Motor neuron (in vitro differentiated cells): ENCODE data around the gene TBX4. TPM values are rescaled to one million over a fixed set of nuclear protein-coding genes. Genes with fewer than 3 reads are reported as not detected.

ENCODE experiments used
- ATAC-seq, 8 experiments: fragments of 200-7000 bp; cut with Tn5 transposase; replicated peaks in 6 of 8; 2 replicates each; pipeline ENCODE4 v1.8.0; 2021; ENCODE audit warnings: mild to moderate bottlenecking in 8 of 8, moderate library complexity in 8 of 8
- H3K27ac ChIP-seq, 2 donors: fragments of 250-450 bp; sonication (Bioruptor Pico); 2 replicates each; pipeline ENCODE4 v1.9.0; 2021; ENCODE audit warnings: antibody characterized with exemption in 2 of 2, mild to moderate bottlenecking in 2 of 2, moderate library complexity in 1 of 2
- H3K4me1 ChIP-seq, 2 donors: fragments of 250-450 bp; sonication (Bioruptor Pico); replicated peaks in 1 of 2; 2 replicates each; pipeline ENCODE4 v1.6.1; 2021; ENCODE audit warnings: antibody characterized with exemption in 2 of 2, mild to moderate bottlenecking in 2 of 2, moderate library complexity in 1 of 2
- H3K4me3 ChIP-seq, 5 donors: fragments of 250-450 bp; sonication (Bioruptor Pico); 2 replicates each; pipeline ENCODE4 v1.9.0; 2021; ENCODE audit warnings: antibody characterized with exemption in 5 of 5, mild to moderate bottlenecking in 5 of 5, moderate library complexity in 4 of 5
- WGBS, 10 experiments: fragments of 450-650 bp; shearing (Covaris generic); methylation state at CpG; one replicate each; pipeline ENCODE4 v1.0.0; 2022; 5-methylcytosine and 5-hydroxymethylcytosine counted together
- in situ Hi-C, 9 experiments: fragments of 400-800 bp; cut with MboI; loops; one replicate each; pipeline ENCODE4 v1.15.0; 2021; ENCODE audit warnings: low sequenced_read_pairs in 9 of 9, low pct_unique_long_range_greater_than_20kb in 2 of 9; ENCODE audit not compliant: unreplicated experiment in 9 of 9
- total RNA-seq, 8 experiments: library from RNA; unstranded; fragments of 300-600 nt; gene quantifications; 2 replicates each; pipeline versions ENCODE4 v1.2.3 to v1.2.4, GENCODE V29; 2022

The TBX4 gene
- total RNA-seq, 8 experiments from 2014 or later, result 0.08 to 0.70 (median 0.20) TPM; not detected in 4

DNA sequence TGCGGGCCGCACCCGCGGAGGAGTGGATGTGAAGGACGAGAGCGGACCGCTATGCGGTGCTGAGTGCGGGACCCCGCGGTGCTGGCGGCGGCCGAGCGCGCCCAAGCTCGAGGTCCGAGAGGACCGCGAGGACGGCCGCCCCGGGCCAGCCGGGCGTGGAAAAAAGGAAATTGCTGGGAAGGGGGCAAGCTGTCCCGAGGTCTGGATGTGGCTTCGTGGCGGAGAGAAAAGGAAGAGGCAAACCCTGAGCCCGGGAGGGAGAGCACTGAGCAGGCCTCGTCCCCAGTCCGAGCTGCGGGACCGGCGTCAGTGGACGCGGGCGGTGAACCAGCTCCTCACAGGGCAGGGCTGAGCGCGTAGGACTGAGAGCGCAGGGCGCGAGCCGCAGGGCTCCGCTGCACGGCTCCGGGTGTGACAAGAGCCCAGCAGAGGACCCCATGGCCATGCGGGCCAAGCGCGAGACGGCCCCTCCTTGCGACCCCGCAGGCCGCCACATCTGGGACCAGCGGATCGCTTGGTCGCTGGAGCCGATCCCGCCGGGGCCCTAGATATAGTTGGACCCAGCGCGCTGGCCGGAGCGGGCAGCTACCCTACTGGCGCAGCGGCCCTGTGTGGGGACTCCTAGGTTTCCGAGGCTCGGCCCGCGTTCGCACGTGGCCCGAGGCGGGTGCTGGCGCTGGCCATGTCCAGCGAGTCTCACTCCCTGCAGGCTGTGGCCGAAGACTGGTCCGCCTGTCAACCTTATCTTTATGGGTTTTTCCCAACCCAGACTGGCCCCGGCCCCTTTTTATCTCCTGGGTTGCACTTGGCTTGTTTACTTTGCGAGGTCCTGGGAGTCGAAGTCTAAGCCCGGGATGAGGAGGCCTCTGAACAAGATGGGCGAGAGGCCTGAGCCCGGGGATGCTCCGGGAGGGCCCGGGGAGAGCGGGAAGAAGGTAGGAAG, 2.4 kb downstream of the TBX4 start:
- in situ Hi-C loops, result no loop called here
- WGBS, 10 experiments, result 3 to 58% (median 10%) methylated on average over 1 to 40 of the region's 86 CpGs; no CpG with 5 or more reads in 3 of the 10 experiments
- ATAC-seq, result peak in 5 of 8 experiments; percentile 61 to 69 (median 64)

DNA sequence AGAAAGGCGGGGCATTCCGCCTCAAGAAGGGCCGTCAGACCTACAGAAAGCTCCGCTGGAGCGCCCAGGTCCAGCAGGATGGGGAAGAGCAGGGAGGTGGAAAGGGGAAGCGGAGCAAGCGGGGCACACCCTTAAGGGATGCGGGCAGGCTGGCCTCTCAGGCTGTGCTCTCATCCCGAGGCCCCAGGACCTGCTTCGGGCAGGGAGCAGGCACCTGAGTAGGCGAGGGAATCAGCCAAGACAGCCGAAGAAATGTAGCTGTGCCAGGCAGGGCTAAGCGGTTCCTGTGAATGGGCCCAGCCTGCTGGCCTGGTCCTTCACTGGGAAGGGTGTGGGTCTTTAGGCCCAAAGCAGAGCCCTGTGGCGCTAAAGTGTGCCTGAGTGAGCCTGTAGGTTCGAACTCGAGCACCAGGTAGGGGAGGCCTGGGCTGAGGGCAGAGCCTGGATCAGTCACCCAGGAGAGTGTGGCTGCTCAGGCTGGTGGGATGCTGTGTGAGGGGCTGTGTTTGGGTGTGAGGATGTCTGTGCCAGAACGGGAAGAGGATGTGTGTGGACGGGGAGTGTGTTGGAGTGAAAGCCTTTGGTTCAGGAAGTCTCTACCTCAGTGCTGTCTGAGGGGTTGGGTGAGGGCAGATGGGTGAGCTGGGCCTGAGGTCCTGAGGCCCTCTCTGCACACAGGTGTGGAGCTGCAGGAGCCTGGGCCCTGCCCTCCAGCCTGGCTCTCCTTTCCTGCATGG, 3.3 kb downstream of the TBX4 start:
- H3K4me3 ChIP-seq, result no peak overlapping the region
- peaks cover 9 to 12% of the 10 kb centered on the region in 2 donors for H3K4me1 ChIP-seq
- ATAC-seq, result no peak
- H3K27ac ChIP-seq, result no peak overlapping the region
- 49 to 55% (median 51%) methylated on average over 2 to 11 of the region's 18 CpGs; no CpG with 5 or more reads in 6 of the 10 experiments for WGBS, 10 experiments
- in situ Hi-C loops, result no loop called here

More for the DNA sequence above, 2.4 kb downstream of the TBX4 start:
- Histone ChIP-seq H3K4me1 (peaks cover 9 to 12% of the 10 kb centered on the region in 2 donors), H3K27ac (no peak overlapping the region), H3K4me3 (no peak overlapping the region)

DNA sequence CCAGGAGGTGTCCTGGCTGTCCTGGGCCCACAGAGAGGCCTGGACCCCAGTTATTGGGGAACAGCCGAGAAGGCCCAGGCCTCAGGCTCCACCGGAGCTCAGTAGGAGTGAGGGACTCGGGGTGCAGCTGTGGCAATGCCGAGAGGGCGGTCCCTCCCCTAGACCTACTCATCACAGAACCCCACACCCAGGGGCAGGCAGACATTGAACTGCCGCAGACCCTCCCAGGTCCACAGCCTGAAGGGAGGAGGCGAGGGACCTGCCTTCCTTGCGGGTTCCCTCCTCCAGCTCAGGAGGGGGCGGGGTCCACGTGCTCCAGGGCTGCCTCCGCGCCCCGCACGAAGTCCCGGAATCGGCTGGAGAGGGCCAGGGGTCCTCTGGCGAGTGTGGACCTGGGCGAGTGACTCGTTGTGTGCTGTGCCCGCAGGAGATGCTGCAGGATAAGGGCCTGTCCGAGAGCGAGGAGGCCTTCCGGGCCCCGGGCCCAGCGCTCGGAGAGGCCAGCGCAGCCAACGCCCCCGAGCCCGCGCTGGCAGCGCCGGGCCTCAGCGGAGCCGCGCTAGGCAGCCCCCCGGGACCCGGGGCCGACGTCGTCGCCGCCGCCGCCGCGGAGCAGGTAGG, 3.9 kb downstream of the TBX4 start:
- H3K4me1 ChIP-seq, result peaks cover 9 to 12% of the 10 kb centered on the region in 2 donors
- WGBS, 10 experiments, result 40 to 70% (median 50%) methylated on average over 1 to 3 of the region's 47 CpGs; no CpG with 5 or more reads in 7 of the 10 experiments
- no peak overlapping the region for H3K4me3 ChIP-seq
- no peak overlapping the region for H3K27ac ChIP-seq
- in situ Hi-C loops, result no loop called here
- no peak for ATAC-seq

DNA sequence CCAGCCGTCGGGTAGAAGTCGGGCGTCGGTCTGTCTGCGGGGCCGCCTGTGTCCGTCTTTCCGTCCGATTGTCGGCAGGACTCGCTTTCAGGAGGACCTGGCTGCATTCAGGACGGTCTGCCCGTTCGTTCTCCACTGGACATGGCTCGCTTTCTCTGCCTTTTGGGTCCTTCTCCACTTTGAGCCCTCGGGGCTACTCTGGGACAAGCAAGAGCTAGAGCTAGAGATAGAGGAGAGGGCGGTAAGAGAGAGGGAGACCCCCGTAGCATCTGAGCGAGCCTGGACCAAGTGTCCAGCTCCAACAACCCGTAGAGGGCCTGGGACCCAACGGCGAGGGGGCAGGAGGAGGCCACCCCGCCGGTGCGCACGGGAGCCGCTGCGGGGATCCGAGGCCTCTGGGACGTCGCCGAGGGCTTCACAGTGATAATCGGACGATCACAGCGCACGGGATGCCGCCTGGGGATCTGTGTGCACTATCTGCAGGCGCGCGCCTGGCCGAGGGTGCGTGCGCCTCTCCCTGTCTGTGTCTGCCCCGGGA, 4.5 kb downstream of the TBX4 start:
- Histone ChIP-seq H3K4me1 (peaks cover 9 to 15% of the 10 kb centered on the region in 2 donors), H3K4me3 (no peak overlapping the region), H3K27ac (no peak overlapping the region)
- in situ Hi-C loops, result no loop called here
- ATAC-seq, result peak in 1 of 8 experiments; percentile 29
- 8 to 88% (median 17%) methylated on average over 2 to 17 of the region's 45 CpGs; no CpG with 5 or more reads in 4 of the 10 experiments for WGBS, 10 experiments

DNA sequence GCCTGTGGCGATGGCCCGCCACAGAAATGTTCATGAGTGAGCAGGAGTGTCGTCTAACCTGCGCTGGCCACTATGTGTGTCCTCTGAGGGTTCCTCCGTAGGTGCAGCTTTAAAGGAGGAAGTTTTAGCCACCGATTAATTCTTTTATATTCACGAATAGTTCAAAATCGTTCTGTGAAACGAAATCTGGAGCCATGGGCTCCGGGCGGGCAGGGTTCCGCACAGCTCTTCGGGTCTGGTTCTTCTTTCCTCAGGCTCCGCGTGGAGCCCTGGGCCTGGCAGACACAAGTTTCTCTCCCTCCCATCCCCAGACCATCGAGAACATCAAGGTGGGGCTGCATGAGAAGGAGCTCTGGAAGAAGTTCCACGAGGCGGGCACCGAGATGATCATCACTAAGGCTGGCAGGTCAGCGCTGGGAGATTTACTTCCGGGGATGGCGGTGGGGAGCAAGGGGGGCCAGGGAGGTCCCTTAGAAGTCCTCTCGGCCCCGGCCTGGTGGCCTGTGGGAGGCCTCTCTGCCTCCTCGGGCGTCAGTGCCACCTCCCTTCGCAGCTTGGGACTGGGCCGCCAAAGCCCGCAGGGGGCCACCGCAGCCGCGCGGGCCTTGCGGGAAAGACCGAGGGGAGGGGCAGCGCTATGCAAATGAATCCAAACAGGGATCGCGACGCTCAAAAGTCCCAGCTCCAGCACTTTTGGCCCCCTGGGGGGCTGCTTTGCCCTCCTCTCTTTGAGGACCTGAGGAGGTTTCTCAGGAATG, 5.2 kb downstream of the TBX4 start:
- Histone ChIP-seq H3K27ac (no peak overlapping the region), H3K4me3 (peak overlapping the region in 2 of 5 donors; percentile 1 to 6), H3K4me1 (peaks cover 9 to 21% of the 10 kb centered on the region in 2 donors)
- in situ Hi-C loops, result no loop called here
- ATAC-seq, result peak in 4 of 8 experiments; percentile 7 to 44 (median 11)
- WGBS, 10 experiments, result 0 to 34% (median 19%) methylated on average over 1 to 12 of the region's 39 CpGs; no CpG with 5 or more reads in 1 of the 10 experiments

DNA sequence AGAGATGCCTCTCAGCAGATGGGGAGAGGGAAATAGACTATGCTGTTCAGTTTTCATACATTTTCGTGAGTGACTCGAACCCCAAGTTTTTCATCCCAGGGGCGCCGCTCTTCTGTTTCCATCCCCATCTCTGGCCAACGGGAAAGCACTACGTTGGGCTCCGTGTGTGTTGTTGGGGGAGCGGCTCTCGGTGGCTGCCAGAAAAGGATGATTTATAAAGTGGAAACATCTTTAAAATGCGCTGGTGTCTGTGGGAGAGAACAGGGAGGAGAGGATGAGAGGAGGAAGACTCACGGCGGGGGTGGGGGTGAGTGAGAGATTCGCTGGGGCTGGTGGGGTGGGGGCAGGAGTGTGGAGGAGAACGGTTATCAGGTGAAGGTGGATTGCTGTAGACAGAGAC, 5.8 kb downstream of the TBX4 start:
- H3K4me3 ChIP-seq, result no peak overlapping the region
- WGBS, 10 experiments, result 0 to 20% (median 5%) methylated on average over 1 to 8 of the region's 14 CpGs; no CpG with 5 or more reads in 5 of the 10 experiments
- peaks cover 9 to 24% of the 10 kb centered on the region in 2 donors for H3K4me1 ChIP-seq
- in situ Hi-C loops, result no loop called here
- H3K27ac ChIP-seq, result no peak overlapping the region
- ATAC-seq, result no peak

DNA sequence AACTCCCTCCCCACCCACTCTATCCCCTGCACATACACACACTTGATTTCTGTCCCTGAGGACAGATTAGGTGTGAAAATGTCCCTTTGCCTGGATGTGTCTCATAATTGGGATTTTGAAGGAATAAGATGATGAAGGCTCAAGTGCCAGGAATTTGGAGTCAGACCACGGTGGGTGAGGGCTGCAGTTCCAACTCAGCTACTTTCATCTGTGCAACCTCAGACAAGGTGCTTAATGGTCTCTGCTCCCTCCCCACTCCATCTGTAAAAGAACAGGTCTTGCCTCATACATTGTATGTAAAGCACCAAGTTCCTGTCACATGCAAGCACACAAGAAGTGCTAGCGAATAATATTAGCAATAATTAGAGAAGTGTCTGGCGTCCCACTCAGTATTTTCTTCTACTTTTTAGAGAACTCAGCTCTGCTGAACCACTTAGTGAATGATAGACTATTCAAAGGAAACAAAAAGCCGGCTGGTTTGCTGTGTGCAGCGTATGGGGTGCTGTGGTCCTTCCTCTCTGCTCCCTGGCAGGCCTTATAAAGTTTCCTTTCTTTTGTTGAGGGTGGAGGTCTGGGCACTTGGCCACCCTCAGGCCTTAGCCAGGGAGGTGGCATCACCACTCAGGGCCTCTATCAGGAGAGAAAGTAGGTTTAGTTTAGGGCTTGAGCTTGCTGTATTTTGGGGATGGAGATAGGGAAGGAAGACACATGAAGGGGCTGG, 6.4 kb downstream of the TBX4 start:
- H3K4me3 ChIP-seq, result no peak overlapping the region
- H3K4me1 ChIP-seq, result peaks cover 9 to 24% of the 10 kb centered on the region in 2 donors
- in situ Hi-C loops, result no loop called here
- H3K27ac ChIP-seq, result no peak overlapping the region
- no peak for ATAC-seq
- 0 to 52% (median 12%) methylated on average over 1 to 3 of the region's 5 CpGs; no CpG with 5 or more reads in 2 of the 10 experiments for WGBS, 10 experiments

DNA sequence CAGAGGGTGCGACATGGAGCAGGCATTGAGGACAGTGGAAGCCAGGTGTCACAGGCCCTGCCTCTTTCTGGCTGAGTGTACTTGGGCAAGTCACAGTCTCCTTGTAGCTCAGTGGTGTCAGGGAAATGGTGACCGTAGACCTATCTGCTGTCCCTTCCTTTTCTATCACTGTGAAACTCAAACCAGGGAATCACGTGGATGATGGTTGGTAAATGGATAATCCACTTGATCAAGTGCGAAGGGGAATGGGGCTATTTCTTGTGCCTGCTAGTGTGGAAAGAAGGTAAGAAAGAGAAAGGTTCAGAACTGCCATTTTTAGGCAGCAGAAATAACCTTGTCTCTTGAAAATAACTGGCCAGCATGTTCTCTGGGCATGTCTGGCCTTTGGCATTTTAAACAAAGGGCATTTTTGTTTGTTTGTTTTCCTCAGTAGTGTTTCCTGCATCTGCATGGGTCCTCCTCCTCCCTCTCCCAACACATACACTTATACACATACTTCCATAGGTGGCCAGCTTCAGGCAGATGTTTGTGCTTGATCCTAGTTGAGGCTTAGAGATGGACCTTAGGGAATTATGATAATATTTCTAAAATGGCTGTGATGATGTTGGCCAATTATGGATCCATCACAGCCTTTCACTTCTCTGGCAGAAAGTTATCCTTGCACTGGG, 7.1 kb downstream of the TBX4 start:
- in situ Hi-C loops, result no loop called here
- no peak overlapping the region for H3K4me3 ChIP-seq
- H3K4me1 ChIP-seq, result peaks cover 8 to 23% of the 10 kb centered on the region in 2 donors
- no peak for ATAC-seq
- no peak overlapping the region for H3K27ac ChIP-seq
- WGBS, 10 experiments, result 50 to 100% (median 67%) methylated on average over 1 to 4 of the region's 4 CpGs; no CpG with 5 or more reads in 4 of the 10 experiments

DNA sequence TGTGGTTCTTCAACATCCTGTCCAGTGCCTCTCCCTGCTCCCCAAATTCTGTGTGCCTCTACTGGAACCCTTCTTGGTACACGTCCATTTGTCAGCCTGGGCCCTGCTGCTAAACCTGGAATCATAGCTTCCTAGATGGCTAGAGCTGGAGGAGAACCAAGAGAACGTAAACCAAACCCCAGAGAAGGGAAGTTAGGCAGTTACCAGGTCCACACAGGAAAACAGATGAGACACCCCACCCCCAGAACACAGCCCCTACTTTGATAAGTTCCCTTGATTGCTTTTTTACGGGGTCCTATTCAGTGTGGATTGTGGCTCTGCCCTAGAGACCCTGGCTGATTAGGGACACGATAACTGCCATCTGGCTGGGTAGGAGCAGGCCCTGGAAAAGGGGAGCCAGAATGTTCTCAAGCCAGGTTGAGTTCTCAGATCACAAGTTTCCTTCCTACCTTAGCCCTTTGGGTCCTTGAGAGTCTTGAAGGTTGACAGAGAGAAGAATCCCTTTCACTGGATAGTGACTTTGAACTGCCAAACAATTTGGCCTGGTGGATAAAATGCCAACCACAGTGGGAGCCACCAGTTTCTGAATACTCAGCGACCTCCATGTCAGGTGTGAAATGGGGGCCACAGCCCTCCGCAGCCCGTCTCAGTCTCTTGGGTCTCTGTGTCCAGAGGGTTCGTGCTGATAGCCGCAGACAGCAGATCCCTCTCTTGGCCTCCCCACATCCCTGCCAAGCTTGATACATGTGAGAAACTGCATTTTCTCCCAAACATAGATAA, 7.9 kb downstream of the TBX4 start:
- 48 to 76% (median 56%) methylated on average over 2 to 6 of the region's 9 CpGs; no CpG with 5 or more reads in 2 of the 10 experiments for WGBS, 10 experiments
- no peak for ATAC-seq
- H3K27ac ChIP-seq, result no peak overlapping the region
- in situ Hi-C loops, result no loop called here
- no peak overlapping the region for H3K4me3 ChIP-seq
- H3K4me1 ChIP-seq, result peaks cover 6 to 17% of the 10 kb centered on the region in 2 donors

DNA sequence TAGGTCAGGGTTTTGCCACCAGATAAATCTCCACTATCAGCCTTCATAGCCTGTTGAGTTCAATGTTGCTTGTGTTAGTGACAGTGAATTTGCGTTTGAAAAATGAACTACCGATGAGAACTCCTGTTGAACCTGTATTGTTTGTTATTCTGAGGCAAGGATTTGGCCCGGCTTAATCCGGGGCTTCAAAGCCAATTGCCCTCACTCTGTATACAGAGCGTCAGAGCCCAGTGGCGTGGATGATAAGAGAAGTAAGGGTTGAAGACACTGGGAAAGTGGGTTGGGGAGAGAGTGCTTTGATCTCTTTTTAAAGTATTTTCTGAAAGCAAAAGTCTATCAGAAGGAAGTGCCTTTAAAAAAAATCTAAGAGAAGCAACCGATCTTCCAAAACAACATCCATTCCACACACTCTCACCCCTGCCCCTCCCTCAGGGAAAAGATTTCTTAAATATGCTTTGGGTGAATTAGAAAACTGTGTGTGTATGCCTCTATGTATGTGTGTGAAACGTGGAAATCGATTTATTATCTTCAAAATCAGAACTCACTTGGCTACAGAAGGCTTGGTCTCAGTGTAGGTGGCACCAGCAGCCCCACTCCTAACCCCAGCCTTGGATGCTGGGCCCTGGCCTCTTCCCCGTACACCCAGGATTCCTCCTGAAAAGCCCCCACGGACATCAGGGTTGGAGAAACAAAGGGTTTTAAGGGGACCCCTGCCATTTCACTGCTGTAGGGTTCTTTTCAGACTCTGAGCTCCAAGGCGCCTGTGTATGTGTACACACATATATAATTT, 8.8 kb downstream of the TBX4 start:
- no peak overlapping the region for H3K27ac ChIP-seq
- H3K4me1 ChIP-seq, result peaks cover 6 to 17% of the 10 kb centered on the region in 2 donors
- in situ Hi-C loops, result no loop called here
- ATAC-seq, result no peak
- 0 to 66% (median 41%) methylated on average over 1 to 11 of the region's 12 CpGs for WGBS, 10 experiments
- no peak overlapping the region for H3K4me3 ChIP-seq
